GM12873 (cell line): Measurements from ENCODE around the gene CD151.

Source experiments
- CTCF ChIP-seq: IDR thresholded peaks from 2 replicates; pipeline ENCODE4 v1.5.1; 2012; ENCODE audit warnings: low read depth, mild to moderate bottlenecking, moderate library complexity, low read length, control low read depth; ENCODE audit not compliant: insufficient read depth; ENCODE audit errors: missing control alignments

CD151 gene

DNA sequence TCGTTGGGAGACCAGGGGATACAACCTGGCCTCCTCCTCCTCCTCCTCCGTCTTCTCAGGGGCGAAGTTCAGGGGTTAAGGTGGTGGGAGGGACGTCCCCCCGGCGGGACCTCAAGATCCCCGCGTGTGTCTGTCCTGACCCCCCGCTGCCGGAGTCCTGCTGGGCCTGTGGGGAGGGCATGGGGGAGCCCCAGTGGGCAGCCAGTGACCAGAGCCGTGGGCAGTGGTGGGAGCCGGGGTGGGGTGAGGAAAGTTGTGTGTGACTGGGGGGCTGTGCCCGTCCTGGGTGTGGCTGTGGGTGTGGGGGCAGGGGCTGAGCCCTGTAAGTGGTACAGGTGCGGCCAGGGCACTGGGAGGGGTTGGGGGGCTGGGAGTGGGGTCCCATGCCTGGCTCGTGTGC lies 20.0 kb downstream of the CD151 start:
- no peak for TF ChIP-seq CTCF

DNA sequence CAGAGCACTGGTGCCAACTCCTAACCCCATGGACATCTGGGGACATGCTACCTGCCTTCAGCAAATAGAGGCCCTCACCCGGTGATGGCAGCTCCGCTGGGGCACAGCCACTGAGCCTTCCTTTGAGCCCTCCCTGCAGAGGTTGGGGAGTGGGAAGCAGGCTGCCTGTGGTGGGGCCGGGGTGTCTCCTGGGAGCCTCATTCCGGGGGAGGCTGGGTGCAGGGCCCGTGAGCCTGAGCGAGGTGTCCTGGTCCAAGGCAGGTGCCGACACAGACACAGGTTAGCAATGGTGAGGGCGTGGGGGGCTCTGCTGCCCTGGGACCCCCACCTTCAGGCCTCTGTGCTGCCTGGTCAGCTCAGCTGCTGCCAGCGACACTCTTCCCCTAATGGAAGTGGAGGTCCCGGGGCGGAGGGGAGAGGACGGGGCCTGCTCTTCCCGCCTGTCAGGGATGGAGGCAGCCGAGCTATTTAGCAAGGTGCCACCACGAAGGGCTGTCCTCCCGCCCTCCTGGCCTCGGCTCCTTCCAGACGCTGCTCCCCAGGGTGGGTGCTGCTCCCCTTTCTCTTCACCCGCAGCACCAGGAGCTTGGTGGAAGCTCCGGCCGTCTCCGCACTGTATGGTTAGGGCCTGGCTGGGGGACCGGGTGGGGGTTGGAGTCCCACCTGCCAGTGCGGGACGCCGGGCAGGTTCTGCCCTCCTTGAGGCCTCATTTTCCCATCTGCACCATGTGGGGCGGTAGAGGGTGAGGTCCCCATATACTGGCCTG lies 21.1 kb downstream of the CD151 start:
- TF ChIP-seq CTCF, result no peak

GRCh38 chr11:854601-855329 lies 22.0 kb downstream of the CD151 start:
- no peak for TF ChIP-seq CTCF

DNA sequence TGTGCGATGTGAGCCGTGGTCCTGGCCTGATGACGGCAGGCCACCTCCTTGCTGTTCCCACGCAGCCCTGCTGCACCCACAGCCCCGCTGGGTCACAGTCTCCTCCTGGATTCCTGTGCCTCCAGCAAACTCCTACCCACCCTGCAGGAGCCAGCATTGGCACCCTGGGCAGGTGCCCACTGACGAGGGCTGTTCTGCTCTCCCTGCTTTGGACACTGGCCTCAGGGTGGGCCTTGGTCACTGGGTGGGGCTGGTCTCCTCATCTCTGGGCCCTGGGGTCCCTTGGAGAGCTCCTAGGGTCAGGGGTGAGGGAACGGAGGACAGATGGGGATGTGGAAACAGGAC lies 22.6 kb downstream of the CD151 start:
- TF ChIP-seq CTCF, result no peak

DNA sequence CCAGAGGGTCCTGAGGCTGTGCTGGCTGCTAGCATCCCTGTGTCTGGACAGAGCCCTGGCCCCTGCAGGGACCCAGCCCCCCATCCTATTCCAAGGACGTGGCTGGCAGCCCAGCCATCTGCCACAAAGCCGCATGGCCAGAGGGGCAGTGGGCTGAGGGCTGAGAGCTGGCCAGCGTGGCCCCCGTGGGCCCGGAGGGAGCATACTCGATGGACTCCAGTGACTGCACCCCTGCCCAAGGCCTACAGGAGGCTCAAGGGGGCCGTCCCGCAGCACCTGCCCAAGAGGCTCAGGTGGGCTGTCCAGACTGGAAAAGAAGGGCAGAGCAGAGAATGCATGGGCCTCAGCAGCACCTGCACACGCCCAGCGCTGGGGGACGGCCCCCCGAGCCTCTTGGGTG lies 23.0 kb downstream of the CD151 start:
- TF ChIP-seq CTCF, result no peak

DNA sequence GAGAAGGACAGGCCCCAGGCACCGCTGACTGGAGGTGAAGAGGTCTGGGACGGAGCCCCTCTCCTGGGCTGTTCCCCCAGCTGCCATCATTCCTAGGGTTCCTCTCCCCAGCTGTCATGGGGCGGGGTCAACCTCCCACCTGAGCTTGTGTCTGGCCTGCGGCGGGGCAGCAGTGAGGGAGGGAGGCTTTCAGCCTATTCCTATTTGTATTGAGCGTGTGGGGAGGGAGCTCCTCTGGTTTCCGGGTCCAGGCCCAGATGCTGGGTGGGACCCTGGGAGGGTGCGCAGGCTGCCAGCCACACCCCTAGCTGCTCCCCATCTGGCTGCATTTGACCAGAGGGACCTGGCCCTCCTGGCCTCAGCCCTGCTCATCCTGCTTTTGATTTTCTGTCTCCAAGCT lies 23.6 kb downstream of the CD151 start:
- no peak for TF ChIP-seq CTCF

GRCh38 chr11:858053-858761 lies 25.5 kb downstream of the CD151 start:
- TF ChIP-seq CTCF, result no peak
